Mucosa of gallbladder (tissue), 1 donor: ENCODE results near the gene RGS19. TPM values are rescaled to one million over a fixed set of nuclear protein-coding genes. Genes with fewer than 3 reads are reported as not detected.

Experiments
- DNase-seq: peaks from one replicate; pipeline ENCODE4 v3.0.0-alpha.2; 2020; ENCODE audit warnings: low spot score
- total RNA-seq: library from RNA; stranded (reverse); gene quantifications from one replicate; pipeline ENCODE4 v1.2.1, GENCODE V29; 2021
- donor health status: DM: no; HTN: no; CAD: no.

Gene RGS19
- total RNA-seq, 1 donor from 2014 or later, result 18.2 TPM

DNA sequence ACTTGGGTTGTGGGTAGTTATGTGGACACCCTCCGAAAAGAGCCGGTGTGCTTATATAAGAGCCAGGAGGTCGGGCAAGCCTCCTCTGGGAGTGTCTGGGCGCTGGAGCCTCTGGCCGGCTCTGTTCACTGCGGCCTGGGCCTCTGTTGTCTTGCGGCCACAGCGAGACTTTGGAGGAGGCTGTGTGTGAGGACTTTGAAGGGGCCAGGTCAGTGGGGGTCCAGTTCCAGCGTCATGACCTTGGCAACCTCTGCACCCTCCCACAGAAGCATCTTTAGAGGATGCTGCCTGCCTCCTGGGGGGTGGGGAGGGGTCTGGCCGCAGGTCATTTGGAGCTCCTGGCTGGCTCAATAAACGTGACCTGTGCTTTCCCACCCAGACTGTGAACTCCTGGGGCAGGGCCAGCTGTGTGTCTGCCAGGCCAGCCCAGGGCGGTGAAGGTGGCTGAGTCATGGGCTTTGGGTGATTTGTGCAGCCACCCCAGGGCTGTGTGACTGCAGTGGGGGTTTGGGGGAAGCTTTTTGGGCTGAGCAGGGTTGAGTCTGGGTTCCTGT lies 15.1 kb downstream of the RGS19 start:
- no peak for DNase-seq

DNA sequence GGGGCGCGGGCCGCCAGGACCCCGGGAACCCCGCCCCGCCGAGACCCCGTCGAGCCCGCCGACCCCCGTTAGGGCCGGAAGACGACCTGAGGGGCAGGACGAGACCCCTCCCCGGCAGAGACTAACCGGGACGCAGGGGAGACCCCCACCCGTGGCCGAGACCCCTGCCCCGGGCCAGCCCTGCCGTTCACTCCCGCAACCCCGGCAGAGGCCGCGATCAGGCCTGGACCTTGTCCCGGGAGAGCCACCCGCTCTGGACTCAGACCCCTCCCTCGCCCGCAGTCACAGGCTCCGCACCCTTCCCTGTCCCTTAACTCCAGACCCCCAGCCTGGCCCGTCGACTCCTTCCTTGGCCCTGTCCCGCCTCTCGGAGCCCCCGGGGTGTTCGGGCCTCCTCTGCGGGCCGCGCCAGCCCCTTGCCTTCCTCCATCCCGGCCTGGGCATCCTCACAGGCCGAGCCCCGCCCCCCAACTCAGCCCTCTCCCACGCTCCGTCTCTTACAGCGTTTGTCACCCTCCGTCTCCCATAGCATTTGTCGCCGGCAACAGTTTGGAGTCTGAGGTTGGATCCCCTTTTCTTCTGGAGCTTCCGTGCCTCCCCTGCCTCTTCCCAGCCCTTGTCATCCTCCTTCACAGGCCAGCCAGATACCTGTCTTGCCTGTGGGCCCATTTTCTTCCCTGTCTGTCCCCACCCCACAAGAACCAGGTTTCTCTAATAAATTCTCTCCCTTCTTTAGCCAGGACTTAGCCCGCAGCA lies 15.8 kb downstream of the RGS19 start:
- DNase-seq, result no peak

DNA sequence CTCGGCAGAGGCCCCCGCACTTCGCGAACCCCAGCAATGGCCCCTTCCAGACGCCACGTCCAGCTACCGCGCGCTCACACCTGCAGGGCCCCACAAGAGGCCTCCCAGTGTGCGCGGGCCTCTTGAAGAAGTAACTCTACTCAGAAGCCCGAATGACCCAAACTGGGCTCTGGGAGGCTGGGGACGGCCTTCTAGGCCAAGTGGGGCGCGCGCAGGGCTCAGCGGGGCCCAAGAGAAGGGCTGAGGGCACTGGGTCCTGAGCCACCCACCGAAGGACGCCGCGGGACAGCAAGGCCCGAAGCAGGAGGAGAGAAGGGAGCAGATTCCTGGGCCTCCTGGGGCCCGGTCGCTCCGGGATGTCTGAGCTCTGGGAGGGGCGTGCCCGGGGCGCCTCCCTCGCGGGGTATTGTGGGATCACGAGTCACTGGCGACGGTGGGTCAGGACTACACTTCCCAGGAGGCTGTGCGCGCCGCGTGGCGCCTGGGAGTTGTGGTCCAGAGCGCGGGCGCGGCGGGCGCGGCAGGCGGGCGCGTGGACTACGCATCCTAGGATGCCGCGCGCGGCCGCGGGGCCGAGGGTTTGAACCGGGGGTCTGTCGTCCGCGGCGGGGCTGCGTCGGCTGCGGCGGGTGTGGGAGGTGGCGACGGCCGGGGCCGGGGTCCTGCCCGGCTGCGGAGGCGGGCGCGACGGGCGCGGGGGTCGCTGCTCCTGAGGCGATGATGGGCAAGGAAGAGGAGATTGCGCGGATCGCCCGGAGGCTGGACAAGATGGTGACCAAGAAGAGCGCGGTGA lies 16.5 kb downstream of the RGS19 start, which contains the start of gene TCEA2:
TCEA2 (plus strand) TSS at position 603 of the 793 bp plus-strand sequence; CDS start at position 718, 115 bp downstream.
- DNase-seq, result peak; percentile 97

DNA sequence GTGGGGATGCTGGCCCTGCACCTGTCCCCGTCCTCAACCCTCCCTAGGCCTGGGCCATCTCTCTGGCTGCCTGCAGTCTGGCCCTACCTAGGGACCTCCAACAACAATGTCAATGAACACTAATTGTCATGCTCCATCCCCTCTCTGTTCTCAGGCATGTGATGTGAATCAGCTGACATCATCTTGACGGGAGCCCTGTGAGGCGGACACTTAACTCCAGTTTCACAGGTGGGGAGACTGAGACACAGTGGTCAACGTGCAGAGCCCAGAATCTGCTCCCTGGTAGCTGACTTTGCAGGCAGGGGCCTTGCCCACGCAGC lies 17.1 kb downstream of the RGS19 start:
- DNase-seq, result no peak

DNA sequence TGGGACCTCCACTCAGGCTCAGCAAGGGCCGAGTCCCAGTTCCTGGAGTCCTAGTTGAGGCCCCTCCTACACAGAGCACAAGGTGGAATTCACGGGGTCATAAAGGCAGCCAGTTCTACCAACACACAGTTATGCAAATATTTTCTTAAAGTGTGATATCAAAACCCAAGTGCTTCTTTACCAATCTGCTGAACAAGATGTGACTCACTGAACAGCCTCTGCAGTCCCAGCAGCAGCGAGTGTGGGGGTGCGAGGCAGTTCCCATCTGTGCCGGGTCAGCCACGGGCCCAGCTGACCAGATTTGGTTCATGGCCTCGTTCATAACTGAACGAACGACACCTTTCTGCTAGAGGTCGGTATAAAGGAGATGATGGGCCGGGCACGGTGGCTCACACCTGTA lies 20.8 kb downstream of the RGS19 start:
- DNase-seq, result no peak

DNA sequence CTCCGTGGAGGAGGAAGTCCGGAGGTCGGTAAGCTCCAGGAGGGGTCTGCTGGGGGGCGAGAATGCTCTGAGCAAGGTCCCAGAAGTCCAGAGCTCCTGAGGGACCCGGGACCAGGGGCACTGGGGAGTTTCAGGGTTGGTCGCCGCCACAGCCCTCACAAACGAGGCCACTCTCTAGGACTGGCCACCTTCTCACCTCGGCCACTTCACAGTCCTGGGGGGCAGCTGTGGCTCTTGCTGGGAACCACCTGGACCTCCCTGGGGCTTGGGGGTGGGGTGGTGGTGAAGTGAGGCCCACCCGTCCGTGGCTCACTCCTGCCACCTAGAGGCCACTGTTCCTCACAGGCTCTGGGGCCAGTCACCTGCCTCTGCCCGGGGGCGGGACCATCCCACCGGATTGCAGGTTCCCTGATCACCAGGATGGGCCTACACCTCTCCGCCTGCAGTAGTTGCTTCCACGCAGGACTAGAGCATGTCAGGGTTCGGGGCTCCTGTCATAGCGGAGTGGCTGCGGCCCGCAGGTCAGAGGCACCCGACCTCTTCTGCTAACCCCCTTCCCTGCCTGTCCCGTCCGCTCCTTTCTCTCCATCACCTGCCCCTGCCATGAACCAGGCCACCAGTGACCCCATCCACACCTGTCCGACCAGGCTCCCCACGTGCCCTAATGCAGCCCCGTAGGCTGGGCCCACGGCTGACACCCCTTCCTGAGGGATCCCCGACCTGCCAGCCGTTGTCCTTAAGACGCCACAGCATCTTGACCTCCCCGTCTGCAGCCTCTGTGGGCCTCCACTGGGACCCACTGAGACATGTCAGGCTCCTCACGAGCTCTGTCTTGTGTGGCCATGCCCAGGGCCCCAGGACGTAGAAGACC lies 21.5 kb downstream of the RGS19 start:
- peak; percentile 67 for DNase-seq

DNA sequence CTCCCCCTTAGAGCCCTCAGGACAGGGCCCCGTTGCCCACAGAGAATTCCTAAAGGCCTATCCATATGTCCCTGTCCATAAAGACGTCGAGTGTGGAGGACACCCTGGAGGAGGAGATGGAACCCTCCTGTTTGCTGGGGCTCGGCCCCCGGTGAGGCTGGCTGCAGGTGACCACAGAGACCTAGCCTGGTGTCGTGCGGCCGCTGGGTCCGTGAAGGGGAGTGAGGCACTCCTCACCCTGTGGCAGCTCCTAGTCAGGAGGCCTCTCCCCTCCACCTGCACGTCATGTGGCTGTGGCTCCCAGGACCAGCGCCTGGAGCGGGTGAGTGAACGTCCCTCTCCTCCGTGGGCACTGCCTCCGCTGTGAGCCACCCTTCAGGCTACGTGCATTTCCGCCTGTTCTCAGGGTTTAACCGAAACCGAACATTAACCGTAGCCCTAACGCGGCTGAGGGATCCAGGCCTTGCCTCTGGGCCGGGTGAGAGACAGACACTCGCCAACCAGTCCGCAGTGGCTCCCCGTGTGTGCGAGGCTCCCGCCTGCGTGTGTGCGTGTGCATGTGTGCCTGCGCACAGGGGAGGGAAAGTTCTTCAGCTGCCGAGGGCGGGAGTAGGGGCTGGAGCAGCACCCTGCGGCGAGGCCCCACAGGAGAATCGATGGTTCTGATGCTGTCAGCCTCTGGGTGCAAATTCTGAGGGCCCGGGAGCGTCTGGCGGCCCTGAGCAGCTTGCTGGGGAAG lies 22.3 kb downstream of the RGS19 start:
- DNase-seq, result no peak

DNA sequence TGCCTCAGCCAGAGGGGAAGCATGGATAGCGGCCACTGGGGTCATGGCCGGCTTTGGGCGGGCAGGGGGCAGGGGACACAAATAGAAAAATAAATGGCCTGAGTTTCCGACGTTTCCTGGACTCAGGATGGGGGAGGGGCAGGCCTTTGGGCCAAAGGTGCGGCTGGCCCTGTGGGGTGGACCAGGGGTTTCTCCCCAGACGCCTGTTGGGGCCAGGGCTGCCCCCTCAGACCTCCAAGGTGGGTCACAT lies 22.8 kb downstream of the RGS19 start:
- no peak for DNase-seq

DNA sequence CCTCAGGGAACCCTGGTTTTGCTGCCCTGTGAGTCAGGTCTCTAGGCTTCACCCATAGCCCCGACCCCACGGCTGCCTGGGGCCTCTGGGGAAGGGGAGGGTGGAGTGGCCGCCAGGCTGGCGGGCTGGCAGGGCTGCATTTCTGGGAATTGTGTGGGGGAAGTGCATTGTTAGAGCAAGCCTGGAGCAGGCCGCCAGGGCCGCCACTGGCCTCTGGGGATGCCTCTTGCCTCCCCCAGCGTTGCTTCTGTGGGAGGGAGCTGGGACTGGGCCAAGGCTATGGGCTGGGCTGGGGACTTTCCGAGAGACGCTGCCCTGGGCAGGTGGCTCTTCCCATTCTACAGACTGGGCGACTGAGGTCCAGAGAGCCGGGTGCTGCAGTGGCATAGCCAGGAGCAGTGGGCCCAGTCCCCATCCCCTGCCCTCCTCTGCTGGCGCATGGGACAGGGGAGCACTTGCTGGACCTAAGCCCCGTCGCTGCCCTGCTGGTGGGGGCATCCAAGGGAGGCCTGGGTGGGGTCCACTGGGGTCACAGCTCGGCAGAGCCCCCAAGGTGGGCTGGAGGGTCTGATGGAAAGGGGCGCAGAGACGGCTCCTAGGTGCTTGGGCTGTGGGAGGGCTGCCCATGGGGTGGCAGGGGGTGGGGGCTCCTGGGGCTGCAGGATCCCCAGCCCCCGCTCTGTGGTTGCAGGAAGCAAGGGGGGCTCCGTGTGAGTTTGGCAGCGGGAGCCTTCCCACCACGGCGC lies 23.3 kb downstream of the RGS19 start:
- no peak for DNase-seq

DNA sequence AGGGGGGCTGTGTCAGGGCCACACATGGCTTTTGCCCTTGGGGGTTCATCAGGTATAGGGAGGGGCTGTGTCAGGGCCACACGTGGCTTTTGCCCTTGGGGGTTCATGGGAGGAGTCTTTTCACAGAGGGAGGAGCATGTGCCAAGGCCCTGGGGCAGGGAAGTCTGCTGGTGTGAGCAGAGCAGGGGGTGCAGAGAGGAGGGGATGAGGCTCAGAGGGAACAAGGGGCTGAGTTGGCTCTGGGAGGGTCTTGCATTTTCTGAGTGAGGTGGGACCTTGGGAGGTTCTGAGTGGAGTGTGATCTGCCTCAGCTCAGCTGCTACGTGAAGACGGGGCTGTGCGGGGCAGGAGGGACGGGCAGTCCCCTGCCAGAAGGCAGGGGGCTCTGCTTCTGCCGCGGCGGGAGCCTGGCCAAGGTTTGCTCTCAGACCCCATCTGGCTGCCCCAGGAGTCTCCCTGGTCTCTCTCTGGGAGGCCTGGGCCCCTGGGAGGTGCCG lies 23.9 kb downstream of the RGS19 start:
- DNase-seq, result no peak

DNA sequence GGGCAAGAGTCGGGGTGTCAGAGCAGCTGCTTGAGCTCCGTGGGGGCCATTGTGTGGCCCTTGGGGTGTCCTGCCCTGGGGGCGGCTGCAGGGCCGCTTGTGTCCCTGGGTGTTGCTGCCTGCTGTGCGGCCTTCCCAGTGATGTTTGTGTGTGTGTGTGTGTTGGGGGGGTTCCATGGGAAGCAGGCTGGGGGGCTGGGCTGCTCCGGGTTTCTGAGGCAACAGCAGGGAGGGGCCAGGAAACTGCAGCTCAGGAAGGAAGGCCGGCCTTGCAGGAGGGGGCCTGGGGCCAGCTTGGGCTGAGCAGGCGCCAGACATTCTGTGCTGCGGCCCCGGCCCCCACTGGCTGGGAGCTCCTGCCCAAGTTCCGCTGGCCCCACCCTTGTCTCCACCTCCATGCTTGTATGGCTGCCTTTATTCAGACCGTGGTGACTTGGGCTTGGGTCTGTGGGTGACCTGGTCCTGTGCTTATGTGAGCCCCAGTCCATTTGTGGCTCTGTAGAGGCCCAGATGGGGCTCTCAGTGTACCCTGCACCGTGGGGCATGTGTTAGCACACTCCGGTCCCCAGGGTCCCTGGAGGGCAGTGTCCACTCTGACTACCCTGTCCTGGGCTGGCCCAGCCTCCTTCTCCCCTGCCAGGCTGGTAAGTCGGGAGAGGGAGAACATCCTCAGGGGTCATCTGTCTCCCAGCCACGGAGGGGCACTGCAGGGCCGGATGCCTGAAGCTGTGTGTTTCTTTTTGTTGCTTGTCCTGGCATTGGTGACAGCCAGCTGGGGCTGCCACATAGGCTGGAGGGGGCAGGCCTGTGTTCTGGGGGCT lies 25.3 kb downstream of the RGS19 start:
- DNase-seq, result no peak

DNA sequence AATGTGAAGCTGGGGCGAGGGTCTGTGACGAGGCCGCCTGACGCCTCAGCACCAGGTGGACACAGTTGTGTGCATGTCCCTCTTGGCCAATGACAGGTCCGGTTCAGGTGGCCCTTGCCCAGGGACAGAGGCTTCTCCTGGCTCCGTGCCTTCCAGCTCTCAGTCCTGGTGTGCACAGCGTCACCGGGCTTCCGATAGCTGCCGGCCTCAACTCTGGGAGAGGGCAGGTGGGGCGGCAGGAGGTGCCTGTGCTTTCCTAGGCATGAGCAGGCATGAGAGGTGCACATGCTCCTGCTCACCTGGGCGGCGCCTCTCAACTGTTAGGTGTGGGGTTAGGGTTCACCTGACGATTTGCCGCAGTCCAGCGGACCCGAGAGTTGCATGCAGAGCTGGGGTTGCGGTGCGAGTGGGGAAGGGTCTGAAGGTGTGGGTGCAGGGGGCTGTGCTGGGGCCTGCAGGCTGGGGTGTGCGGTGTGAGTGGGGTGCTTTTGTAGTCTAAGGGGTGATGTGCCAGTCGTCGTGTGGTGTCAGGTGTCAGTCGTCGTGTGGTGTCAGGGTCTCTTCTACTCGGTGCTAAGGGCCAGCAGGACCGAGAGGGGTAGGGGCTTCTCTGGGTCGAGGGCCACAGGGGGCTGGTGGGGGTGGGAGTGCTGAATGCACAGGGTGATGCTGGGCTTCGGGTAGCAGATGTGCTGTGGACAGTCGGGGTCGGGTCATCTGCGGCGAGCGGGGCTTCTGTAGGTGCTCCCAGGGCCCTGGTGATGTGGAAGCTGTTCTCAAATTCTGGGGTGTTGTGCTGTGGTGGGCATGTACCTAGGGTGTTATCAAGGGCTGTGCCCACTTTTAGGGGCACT lies 26.1 kb downstream of the RGS19 start:
- no peak for DNase-seq

DNA sequence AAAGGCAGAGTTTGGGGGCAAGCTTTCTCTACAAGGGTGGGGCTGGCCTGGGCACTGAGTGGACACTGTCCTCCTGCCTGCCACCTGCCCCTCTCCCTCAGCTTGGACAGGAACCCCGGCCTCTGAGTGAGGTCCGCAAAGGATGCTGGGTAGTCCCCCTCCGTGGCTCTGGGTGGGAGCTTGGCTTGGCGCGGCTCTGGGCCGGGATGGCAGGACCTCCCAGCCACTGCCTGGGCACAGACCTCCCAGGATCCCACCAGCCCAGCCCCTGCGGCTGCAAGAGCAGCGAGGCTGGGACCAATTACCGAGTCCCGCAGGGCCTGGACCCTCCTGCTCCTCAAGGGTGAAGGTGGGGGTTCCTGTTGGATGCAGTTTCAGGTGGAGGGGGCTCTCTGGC lies 27.0 kb downstream of the RGS19 start:
- no peak for DNase-seq

DNA sequence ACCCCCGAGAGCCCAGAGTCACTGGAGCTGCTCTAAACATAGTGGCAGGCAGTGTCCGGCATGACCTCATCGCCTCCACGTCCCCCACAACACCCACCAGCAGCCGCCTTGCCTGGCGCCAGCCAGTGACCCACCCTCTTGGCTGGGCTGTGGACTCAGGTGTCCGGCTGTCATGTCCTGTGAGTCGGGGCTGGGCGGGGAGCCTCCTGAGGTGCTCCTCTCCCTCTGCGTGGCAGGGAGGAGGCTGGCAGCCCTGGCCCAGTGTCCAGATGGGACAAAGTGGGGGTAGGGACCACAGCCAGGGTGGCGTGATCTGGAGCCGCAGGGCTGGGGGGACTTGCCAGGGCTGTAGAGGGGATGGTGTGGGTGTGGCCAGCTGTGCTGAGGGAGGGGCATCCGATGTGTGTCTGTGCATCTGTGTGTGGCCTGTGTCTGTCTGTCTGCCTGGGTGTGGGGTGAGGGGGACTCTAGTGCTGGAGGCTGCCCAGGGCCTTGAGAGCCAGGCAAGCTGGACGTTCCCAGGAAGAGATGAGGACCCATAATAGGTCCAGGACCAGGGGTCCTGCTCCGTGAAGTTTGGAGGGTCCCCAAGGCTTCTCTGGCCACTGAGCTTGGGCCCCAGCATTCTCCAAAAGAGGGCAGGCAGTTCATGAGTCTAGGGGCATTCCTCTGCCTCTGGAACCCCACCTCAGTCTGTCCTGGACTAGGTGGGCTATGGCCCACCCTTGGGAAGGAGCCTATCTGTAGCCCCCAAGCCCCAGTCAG lies 27.6 kb downstream of the RGS19 start:
- no peak for DNase-seq

DNA sequence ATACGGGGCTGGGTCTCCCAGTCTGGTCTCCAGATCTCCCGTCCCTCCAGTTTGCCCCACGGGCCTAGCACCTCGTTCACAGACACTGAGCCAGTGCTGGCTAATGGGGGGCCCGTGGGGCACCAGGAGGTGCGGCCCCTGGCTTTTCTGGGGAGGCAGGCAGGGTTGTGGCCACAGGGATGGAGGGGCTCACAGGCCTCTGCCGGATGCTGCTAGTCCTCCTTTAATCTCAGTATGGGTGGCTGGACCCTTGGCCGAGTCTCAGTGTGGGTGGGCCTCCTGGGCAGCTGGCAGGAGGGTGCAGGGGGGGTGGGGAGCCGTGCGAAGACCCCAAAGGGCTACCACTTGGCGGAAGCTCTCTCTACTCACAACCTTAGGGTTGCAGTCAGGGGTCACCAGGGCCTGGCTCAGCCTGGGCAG lies 28.3 kb downstream of the RGS19 start:
- DNase-seq, result no peak

DNA sequence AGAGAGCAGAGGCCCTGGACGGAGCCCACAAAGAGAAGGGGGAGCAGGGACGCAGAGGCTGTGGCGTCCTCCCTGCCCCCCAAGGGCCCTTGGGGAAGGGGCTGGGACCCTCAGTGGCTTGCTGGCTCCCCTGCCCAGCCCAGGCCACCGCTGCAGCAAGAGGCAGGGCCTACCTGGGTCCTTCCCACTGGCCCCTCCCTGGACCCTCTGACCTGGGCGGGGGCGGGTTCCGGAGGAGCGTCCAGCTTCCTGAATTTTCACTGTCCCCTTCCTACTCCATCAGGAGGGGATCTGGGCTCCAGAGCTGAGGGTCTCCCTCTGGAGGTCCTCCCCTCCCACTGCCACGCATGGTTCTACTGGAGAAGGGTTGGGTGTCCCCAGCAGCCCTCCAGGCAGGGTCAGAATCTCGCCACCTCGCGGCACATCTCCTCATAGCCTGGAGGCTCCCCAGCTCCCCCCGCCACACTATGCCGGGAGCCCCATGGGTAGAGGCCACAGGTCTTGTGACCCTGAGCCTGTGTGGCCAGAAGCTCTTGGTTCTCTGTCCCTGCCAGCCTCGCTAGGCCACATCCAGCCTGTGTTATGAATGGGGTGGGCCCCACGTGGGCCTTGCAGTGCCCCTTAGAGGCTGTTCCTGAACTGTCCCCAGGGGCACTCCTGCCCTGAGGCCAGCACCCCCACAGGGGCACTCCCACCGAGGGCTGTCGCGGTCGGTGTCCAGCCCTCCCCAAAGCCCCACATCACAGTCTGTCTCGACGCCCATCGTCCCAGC lies 28.9 kb downstream of the RGS19 start:
- no peak for DNase-seq

DNA sequence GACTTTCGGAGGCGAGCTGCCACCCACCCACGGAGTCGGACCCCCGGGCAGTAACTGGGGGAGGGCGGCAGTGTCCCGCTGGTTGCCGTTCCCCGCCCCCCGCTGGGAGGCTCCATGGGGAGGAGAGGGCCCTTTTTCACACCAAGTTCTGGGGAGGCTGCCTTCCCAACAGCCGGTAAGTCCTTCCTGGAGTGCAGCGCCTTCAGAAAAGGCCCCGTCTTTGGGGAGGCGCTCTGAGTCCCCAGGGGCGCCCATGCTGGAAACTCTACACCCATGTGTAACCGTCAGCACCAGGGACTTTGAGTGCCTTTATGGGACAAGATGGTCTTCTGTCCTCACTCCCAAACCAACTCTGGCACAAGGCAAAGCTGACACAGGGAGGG lies 29.4 kb downstream of the RGS19 start:
- no peak for DNase-seq
